NK-92 (cell line): Measurements from ENCODE around the gene MEIOB.
"Not testable (repeated sequence)": the region's sequence is repeated elsewhere in the genome, so short reads cannot be mapped to it uniquely, and the experiment has no call there.

Source experiments
- DNase-seq: peaks from one replicate; lab custom pipeline; 2025; ENCODE audit not compliant: unreplicated experiment; lab: John Stamatoyannopoulos, UW

MEIOB gene

DNA sequence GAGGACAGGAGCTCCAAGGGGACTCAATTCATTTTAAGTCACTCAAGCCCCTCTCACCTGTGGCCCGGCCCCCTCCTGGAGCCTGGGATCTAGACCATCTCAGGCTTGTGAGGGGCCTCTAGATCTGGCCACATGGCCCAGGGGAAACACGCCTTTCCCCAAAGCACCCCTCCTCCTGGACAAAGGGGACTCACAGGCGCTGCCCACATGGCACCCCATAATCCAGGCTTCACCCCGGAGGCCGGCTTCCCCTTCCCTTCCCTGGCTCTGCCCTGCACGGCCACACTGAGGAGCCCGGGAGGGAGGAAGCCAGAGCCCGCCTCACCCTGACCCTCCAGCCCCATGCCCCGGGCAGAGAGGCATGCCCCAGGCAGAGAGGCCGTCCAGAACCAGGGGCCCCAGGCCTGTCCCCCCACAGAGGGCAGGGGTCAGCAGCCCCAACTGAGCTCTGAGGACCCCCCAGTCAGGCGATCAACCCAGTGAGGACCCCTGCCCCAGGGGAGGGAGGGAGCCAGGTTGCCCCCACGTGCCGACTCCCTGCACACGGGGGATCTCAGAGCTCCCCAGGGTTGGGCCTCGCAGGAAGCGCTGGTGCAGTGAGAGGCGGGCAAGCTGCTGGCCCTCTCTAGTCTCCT, 35.4 kb upstream of the MEIOB start:
- no peak for DNase-seq

DNA sequence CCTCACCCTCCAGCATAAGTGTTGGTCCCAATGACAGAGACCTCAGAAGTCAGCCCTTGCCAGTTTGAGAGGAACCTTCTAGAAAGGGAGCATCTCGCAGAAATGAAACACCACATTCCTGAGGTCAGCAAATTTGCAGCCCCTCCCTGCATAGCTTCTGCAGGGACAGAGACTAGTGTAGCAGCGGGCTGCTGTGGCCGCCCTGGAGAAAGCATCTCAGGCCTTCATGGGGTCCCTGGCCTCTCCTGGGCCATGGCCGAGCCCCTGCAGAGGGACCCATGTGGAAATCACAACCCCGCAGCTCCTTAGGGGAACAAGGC, 34.8 kb upstream of the MEIOB start:
- DNase-seq = no peak

DNA sequence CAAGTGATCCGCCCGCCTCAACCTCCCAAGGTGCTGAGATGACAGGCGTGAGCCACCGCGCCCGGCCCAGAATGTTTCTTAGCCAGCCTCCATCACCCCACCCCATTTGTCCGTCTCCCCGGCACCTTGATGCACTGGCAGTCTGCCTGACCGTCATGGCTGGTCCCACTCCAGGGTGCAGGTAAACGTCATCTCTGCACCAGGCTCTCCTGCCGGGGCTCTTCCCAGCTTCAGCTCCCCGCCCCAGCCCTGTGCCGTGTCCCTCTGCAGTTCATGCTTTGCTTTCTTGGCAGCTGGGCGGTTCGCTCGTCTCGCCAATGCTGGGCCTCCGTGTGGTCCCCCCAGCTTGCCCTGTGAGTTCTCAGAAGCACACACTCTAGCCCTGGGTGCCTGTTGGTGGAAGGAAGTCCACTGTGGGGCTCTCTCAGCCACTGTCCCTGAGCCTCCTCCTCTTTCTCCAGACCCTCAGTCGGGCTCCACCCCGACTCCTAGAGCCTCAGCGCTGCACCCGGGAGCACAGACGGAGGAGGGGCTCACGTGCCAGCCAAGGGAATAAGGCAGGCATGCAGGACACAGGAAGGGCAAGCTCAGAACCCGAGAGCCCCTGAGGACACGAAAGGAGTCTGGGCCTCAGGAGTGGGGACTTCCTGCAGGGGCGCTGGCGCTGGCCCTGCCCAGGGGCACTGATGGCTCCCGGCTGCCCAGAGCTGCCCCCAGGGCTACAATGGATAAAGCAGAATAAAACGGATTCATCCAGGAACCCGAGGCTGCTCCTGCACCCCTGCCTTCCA, 34.3 kb upstream of the MEIOB start:
- DNase-seq = no peak

DNA sequence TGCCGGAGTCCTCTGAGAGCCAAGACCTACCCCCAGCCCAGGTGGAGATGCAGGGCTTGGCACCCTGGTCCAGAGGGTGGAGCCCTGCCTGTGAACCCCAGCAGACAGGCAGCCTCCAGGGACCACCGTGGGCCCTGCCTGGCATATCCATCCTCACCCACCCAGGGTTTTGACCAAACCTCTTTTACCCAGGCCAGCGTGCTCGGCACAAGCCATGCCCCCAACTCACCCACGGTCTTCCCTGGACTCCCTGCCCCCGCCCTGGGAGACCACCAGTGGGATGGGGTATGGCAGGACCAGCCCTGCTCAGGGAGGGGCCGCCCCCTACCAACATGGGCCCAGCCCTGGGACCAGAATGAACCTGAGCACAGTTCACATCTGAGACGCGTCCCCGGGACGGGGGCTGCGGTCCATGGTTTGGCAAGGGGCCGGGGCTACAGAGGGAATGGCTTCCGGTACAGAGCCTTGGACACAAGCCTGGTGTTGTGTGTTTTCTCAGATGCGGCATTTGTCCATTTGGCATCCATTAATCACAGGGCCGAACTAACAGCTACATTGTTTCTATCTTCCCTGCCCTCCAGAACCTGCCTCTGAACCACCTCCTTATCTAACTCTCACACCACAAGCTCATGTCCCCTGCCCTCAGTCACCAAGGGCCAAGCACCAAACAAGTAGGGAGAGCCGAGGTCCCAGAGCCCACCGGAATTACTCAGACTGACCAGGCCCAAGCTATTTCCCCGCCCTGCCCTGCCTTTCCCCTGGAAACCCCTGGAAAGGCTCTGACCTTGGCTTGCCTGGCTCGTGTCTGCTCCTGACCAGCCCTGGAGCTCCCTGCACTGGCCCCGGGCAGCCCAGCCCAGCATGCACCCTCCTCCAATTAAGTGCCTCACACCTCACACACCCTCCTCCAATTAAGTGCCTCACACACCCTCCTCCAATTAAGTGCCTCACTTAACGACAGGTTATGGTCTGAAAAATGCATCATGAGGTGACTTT, 32.2 kb upstream of the MEIOB start:
- no peak for DNase-seq

DNA sequence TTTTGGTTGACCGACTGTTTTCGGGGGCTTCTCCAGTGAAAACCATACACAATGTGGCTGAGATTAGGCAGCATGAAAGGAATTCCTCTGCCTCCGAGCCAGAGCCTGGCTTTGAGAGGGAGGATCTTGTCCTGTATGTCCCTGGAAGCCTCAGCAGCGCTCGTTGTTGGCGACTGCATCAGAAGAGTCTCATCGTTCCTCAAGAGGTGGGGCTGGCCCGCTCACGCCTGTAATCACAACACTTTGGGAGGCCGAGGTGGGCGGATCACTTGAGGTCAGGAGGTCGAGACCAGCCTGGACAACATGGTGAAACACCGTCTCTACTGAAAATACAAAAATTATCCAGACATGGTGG, 31.2 kb upstream of the MEIOB start:
- no peak for DNase-seq

DNA sequence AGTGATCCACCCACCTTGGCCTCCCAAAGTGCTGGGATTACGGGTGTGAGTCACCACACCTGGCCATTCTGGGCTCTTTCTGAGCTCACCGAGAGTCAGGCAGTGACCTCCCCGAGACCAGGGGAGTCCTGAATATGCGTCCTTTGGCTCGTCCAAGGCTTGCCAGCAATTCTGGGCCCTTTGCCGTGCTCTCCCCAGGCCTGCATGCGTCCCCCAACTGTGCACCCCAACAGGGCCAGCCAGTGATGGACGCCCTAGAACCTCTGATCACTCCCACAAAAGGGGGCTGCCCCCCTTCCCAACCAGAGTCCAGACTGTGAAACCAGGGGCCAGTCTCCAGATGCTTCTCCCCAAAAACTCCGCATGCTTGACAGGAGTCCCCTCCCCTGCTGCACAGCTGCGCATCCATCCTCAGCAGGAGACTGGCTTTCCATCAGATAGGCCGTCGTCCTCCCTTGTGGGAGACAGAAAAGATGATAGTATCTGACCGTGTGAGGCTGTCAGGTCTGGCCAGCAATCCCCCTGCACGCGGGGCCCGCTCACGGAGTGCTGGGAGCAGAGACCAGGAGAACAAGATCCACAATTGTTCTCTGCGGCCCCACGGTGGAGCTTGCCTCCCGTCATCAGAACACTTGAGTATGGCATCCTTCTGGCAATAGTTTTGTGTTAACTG, 30.7 kb upstream of the MEIOB start:
- no peak for DNase-seq

DNA sequence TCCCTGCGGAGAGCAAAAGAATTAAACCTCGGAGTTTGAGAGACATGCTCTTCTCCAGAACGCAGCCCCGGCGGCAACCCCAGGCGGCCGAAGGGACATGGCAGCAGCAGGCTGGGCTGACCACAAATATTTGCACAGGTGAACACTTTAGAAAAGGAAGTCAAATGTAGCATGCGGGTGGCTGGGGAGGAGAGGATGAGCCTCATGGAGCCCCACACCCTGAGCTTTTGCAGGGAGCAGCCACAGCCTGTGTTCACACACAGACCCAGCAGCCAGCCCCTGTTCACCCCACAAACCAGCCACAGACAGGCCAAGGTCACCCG, 28.4 kb upstream of the MEIOB start:
- no peak for DNase-seq

DNA sequence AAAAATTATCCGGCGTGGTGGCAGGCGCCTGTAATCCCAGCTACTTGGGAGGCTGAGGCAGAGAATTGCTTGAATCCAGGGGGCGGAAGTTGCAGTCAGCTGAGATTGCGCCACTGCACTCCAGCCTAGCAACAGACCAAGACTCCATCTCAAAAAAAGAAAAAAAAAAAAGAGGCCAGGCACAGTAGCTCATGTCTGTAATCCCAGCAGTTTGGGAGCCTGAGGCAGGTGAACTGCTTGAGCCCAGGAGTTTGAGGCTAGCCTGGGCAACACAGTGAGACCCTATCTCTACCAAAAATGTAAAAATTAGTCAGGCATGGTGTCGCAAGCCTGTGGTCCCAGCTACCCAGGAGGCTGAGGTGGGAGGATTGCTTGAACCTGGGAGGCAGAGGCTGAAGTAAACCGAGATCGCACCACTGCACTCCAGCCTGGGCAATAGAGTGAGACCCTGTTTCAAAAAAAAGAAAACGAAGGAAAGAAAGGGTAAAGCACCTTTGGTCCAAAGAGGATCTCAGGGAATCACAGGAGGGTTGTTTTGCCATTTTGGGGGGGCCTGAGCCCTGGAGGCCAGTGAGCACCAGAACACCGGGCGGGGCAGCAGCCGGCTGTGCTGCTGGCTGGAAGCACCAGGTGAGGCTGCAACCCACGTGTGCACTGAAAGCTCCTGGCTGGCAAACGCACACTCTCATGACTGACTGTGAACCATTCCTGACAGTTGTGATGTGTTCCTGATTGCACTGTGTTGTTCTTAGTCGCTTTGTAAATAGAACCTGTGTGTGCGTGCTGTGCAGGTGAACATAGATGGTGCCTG, 27.9 kb upstream of the MEIOB start:
- DNase-seq = no peak

DNA sequence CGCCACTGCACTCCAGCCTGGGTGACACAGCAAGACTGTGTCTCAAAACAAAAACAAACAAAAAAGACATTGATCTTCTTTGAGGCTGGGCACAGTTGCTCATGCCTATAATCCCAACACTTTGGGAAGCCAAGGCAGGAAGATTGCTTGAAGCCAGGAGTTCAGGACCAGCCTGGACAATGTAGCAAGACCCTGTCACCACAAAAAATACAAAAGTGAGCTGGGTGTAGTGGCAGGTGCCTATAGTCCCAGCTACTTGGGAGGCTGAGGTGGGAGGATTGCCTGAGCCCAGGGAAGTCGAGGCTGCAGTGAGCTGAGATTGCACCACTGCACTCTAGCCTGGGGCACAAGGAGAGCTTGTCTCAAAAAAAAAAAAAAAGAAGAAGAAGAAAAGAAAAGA, 25.7 kb upstream of the MEIOB start:
- not testable (repeated sequence) for DNase-seq

DNA sequence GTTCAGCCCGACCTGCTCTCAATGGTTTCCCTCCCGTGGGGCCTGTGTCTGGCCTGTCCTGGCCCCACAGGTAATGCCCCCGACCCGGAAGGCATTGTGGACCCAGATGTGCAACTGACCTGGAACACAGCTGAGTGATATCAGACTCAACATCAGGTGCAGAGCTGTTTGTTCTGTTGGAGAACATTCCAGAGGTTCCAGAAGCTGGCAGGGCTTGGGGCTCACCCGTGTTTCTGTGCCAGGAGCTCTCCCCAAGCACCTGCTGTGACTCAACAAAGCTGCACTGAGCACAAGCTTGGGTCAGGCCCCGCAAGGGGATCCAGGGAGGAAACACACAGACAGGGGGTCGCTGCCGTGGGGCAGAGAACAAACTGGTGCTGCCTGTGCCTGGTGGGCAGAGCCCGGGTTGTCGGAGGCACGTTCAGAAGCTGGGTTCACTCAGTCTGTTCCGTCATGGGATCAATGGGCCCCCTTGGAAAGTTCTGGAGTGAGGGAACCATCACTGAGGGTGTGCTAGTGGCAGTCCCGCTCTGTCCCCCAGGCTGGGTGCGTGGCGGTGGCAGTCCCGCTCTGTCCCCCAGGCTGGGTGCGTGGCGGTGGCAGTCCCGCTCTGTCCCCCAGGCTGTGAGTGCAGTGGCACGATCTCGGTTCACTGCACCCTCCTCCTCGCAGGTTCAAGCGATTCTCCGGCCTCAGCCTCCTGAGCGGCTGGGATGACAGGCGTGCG, 24.1 kb upstream of the MEIOB start:
- no peak for DNase-seq

DNA sequence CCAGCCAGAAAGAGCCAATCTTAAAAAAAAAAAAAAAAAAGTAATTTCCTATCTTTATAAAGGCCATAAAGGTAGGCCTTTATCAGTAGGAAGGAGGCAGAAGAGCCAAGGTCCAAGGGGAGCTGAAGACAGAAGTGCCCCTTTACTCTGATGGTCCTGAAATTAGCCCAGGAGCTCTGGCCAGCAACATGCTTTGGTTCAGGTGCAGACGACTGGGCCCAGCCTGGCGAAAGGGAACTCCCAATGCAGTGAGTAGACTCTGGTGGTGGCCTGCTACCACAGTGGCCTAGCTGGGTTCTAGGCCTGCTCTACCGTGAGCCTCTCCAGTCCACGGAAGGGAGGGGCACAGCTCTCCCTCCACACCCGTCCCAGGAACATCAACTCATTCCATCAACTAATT, 23.1 kb upstream of the MEIOB start:
- DNase-seq = no peak

DNA sequence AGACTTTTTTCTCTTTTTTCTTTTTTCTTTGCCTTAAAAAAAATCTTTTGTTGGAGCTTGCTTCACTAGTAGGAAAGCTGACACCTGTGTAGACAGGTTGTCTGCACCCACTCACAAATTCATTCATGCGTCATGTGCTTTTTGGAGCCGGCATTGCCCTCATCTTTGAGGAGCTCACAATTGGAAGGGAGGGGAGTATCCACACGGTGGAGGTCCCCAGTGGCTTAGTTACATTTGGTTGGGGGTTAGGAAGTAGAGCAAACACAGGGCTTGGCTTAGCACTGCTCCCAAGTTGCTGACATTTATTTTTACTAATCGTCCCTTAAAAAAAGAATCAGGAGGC, 18.7 kb upstream of the MEIOB start:
- no peak for DNase-seq

DNA sequence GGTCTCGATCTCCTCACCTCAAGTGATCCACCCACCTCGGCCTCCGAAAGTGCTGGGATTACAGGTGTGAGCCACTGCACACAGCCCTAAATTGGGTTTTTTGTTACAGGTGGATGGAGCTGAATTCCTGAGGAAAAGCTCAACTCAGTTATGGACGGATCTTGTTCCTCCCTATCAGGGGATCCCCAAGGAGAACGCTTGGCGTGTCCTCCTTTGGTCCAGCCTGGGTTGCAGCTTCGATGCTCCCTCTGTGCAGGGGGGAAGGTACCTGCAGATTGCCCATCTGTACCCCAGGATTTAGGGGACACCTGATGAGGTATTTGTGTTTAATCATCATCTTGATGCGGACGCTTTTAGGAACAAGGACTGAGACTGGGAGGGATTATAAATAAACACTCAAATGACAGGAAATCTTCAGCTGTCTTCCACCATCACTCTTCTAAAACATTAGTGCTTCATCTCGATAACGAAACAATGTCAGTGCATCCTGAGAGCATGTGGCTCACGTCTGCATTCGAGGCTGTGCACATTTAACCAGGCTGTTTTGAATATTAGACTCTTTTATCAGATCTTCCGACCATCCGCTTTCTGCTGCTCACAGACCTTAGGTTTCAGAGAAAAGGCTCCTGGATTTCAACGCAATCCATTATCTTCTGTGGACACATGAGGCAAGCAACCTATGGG, 18.2 kb upstream of the MEIOB start:
- no peak for DNase-seq

DNA sequence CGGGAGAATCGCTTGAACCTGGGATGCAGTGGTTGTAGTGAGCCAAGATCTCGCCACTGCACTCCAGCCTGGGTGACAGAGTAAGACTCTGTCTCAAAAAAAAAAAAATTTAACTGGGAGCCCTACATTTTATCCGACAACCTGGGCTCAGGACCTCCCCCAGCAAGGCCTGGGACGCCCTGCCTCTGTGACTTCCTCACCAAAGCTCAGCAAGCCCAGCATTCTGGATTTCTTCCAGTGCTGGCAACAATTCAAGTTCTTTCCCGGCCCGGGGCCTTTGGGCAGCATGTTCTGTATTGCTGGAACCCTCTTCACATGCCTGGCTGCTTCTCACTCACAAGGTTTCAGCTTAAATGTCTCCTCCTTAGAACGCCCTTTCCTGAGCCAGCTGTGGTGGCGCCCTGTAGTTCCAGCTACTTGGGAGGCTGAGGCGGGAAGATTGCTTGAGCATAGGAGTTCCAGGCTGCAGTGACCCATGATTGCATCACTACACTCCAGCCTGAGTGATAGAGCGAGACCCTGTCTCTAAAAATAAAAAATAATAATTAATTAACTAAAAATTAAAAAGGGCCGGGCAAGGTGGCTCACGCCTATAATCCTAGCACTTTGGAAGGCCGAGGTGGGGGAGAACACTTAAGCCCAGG, 15.9 kb upstream of the MEIOB start:
- DNase-seq = no peak

DNA sequence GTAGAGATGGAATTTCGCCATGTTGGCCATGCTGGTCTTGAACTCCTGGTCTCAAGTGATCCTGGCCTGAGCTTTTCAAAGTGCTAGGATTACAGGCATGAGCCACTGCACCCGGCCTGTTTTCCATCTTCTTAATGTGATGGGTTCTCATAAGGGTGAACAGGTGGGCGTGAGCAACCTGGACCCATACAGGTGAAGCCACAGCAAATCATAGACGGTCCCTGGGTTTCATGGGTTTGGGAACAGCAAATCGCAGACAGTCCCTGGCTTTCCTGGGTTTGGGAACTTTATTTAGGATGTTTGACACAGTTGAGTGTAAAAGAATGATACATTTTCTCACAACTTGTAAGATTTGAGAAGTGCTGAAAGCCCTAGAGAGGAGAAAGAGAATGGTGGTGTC, 12.9 kb upstream of the MEIOB start:
- DNase-seq = no peak

DNA sequence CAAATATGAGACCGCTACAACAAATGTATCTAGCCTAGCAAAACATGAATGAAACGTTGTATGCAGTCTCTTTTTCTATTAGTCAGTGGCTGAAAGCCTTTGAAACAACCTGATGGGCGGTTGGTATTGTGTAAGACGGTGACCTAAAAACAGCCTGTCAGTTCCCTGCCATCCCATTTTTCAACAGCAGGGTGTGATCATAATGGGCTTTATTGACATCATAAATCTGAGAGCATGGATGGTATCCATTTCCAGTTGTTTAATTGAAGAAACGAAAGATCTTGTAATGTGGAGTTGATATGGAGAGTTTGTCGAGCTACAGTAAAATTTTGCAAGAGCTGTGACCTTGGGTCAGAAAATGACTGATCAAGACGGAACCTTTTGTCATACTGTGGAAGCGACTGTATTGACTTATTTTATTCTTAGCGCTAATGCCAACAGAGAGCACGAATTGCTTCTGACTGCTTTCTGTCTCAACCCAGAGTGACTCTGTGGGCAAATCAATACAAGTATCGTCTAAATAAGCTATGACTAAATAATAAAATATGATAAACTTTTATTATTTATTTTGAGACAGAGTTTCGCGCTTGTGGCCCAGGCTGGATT, 12.3 kb upstream of the MEIOB start:
- DNase-seq = no peak

DNA sequence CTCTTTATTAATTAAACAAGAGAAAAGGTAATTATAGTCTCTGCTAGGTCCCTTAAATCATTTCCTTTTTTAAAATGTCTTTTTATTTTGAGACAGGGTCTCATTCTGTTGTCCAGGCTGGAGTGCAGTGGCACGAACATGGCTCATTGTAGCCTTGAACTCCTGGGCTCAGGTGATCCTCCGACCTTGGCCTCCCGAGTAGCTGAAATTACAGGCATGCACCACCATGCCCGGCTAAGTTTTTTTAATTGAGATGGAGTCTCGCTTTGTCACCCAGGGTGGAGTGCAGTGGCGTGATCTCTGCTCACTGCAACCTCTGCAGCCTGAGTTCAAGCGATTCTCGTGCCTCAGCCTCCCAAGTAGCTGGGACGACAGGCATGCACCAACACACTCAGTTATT, 9.2 kb upstream of the MEIOB start:
- DNase-seq = not testable (repeated sequence)

DNA sequence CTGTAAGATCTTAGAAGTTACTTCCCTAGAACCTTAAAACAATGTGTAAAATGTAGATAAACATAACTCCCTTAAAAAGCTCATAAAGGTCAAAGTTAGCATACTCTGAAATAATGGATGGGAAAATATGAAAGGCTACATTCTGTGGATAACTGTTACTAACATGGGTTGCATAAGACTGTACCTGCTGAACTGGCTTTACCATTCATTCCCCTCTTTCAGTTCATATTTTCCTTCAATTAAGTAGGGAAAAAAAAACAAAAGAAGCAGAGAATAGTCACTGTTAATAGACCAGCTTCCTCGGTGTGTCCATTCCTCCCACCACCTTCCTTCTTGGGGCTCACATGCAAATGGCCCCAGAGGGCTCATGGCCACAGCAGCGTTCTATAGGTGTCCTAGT, 7.5 kb upstream of the MEIOB start:
- no peak for DNase-seq

DNA sequence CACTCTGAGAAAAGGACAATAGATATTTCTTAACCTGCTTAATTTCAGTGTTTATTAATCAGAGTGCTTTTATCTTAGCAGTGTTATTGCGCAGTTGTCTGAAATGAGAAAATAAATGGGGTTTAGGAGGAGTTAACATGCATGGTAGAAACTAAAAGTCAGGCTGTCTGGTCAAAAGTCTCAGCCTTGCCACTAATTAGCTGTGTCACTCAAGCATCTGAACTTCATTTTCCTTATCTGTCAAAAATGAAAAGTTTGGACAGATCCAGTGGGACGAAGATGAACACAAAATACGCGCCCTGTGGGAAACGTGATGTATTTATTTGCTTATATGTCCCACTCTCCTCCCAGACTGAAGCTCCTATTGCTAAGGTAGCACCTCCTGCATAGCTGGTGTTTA, 6.3 kb upstream of the MEIOB start:
- no peak for DNase-seq
